Smooth muscle cell of the coronary artery (primary cell): ENCODE measurements around the gene MAVS. TPM values are rescaled to one million over a fixed set of nuclear protein-coding genes. Genes with fewer than 3 reads are reported as not detected.

Source experiments
- total RNA-seq: library from RNA; depleted of rRNA; stranded (reverse); fragments of >200 nt; gene quantifications from 2 replicates; pipeline ENCODE4 v1.2.3, GENCODE V29; 2014; ENCODE audit warnings: low replicate concordance

Gene MAVS
- total RNA-seq, result 8.4 and 8.7 TPM in 2 replicates

GRCh38 chr20:3846740-3847428 is at the start of gene MAVS:
MAVS (plus strand) TSS chr20:3846834; CDS start chr20:3854625, 7,791 bp downstream.

GRCh38 chr20:3820048-3820900 is 26.4 kb upstream of the MAVS start, which contains the start of gene AP5S1:
AP5S1 (plus strand) TSS chr20:3820547; CDS start chr20:3822118, 1,571 bp downstream.

GRCh38 chr20:3888622-3889488 is 42.2 kb downstream of the MAVS start, which contains the start of gene PANK2:
PANK2 (plus strand) TSS chr20:3889387.

Other genes starting within 250 kb of the MAVS start
- gene GFRA4, start 183.4 kb upstream of the MAVS start, total RNA-seq, result not detected in 2 replicates
- 0.30 and 48.6 TPM in 2 replicates for gene ADAM33, start 164.8 kb upstream of the MAVS start, total RNA-seq
- gene SIGLEC1, start 134.2 kb upstream of the MAVS start, total RNA-seq, result not detected in 2 replicates
- 3.5 TPM in 1 of 2 replicates, not detected in the other for gene HSPA12B, start 114.1 kb upstream of the MAVS start, total RNA-seq
- 20.2 and 22.3 TPM in 2 replicates for gene ADISSP, start 79.1 kb upstream of the MAVS start, total RNA-seq
- 0.08 and 0.12 TPM in 2 replicates for gene SPEF1, start 65.4 kb upstream of the MAVS start, total RNA-seq
- 103 and 147 TPM in 2 replicates for gene CENPB, start 60.1 kb upstream of the MAVS start, total RNA-seq
- 11.0 and 32.8 TPM in 2 replicates for gene CDC25B, start 50.5 kb upstream of the MAVS start, total RNA-seq
- gene AP5S1, start 26.3 kb upstream of the MAVS start, total RNA-seq, result 15.6 and 16.0 TPM in 2 replicates
- 31.5 and 36.5 TPM in 2 replicates for gene PANK2, start 42.6 kb downstream of the MAVS start, total RNA-seq
- gene RNF24, start 168.7 kb downstream of the MAVS start, total RNA-seq, result 5.6 and 6.3 TPM in 2 replicates